Transverse colon (tissue), 4 donors: Measurements from ENCODE around the gene GCN1. TPM values are rescaled to one million over a fixed set of nuclear protein-coding genes. Genes with fewer than 3 reads are reported as not detected.

ENCODE experiments used
- DNase-seq: peaks from one replicate; pipeline ENCODE4 v3.0.0-alpha.2; 2019
- H3K27ac ChIP-seq, 4 donors: fragments of 200-600 bp; sonication (generic); 2 replicates each; pipeline ENCODE4 v1.5.1; 2016 to 2018; ENCODE audit warnings: inconsistent platforms in 4 of 4
- H3K27me3 ChIP-seq: fragments of 200-600 bp; sonication (generic); 2 replicates; pipeline ENCODE4 v1.5.1; 2017; ENCODE audit warnings: inconsistent platforms
- H3K36me3 ChIP-seq, 4 donors: fragments of 200-600 bp; sonication (generic); 2 replicates each; pipeline ENCODE4 v1.5.1; 2017 to 2019; ENCODE audit warnings: inconsistent platforms in 4 of 4
- H3K4me1 ChIP-seq, 4 donors: fragments of 200-600 bp; sonication (generic); 2 replicates each; pipeline ENCODE4 v1.5.1; 2017 to 2020; ENCODE audit warnings: inconsistent platforms in 4 of 4
- H3K4me3 ChIP-seq, 4 donors: fragments of 200-600 bp; sonication (generic); 1 replicate in 1 of 4; 2 replicates in 3 of 4; pipeline versions ENCODE4 v1.5.1 to v1.6.1; 2017 to 2019; ENCODE audit warnings: inconsistent platforms in 4 of 4
- H3K9me3 ChIP-seq, 2 donors: fragments of 200-600 bp; sonication (generic); 2 replicates each; pipeline ENCODE4 v1.5.1; 2017 to 2019; ENCODE audit warnings: inconsistent platforms in 2 of 2
- CTCF ChIP-seq, 5 experiments: fragments of 200-600 bp in 3 of 5; fragments of 450-650 bp in 2 of 5; sonication (generic) in 3 of 5; IDR thresholded peaks; 1 replicate in 2 of 5; 2 replicates in 3 of 5; pipeline ENCODE4 v1.5.1; 2016 to 2017; ENCODE audit warnings: antibody characterized with exemption in 5 of 5, inconsistent platforms in 3 of 5, mild to moderate bottlenecking in 2 of 5, moderate library complexity in 1 of 5
- EP300 ChIP-seq: sonication (generic); formaldehyde crosslinking; IDR thresholded peaks from one replicate; pipeline ENCODE4 v1.6.1; 2017; ENCODE audit warnings: antibody characterized with exemption, low read depth
- POLR2A ChIP-seq: fragments of 450-650 bp; IDR thresholded peaks from one replicate; pipeline ENCODE4 v1.6.1; 2016; ENCODE audit warnings: antibody characterized with exemption, mild to moderate bottlenecking, moderate library complexity
- POLR2AphosphoS5 ChIP-seq, 3 donors: sonication (generic); formaldehyde crosslinking; IDR thresholded peaks; one replicate each; pipeline ENCODE4 v1.6.1; 2016; ENCODE audit warnings: antibody characterized with exemption in 3 of 3
- WGBS, 2 donors: methylation state at CpG; one replicate each; pipeline ENCODE4 v1.1.5; 2018; ENCODE audit warnings: low coverage in 1 of 2; 5-methylcytosine and 5-hydroxymethylcytosine counted together
- in situ Hi-C, 4 donors: fragments of 200-750 bp; cut with MboI; loops; one replicate each; pipeline versions ENCODE4 v1.15.0 to v1.15.1; 2017; ENCODE audit warnings: low sequenced_read_pairs in 3 of 4, low pct_ligation_motif_present in 1 of 4, low pct_unique_long_range_greater_than_20kb in 1 of 4
- intact Hi-C: fragments of 100-400 bp; cut with DNase I; formaldehyde crosslinking; loops from one replicate; pipeline ENCODE4 v1.15.1; 2023; ENCODE audit warnings: low total_unique reads
- total RNA-seq, 4 donors: library from RNA; depleted of rRNA; stranded (reverse); fragments of >200 nt; gene quantifications; one replicate each; pipeline ENCODE4 v1.1.0, GENCODE V29; 2016

The GCN1 gene
- total RNA-seq, 4 donors from 2014 or later, result 70.0 to 141 (median 107) TPM

GRCh38 chr12:120089796-120090195, 104.7 kb downstream of the GCN1 start:
- DNase-seq, result no peak
- Histone ChIP-seq H3K9me3 (no peaks in the 10 kb centered on the region), H3K4me1 (peaks cover 6 to 14% (median 10%) of the 10 kb centered on the region in 4 donors), H3K36me3 (no peaks in the 10 kb centered on the region), H3K27ac (no peak overlapping the region), H3K4me3 (no peak overlapping the region), H3K27me3 (no peaks in the 10 kb centered on the region)
- in situ Hi-C loops (no loop called here), intact Hi-C loops (no loop called here)
- 87% methylated on average over 2 of the region's 2 CpGs; no CpG with 5 or more reads in 1 of the 2 donors for WGBS, 2 donors
- TF ChIP-seq POLR2AphosphoS5 (IDR thresholded peaks at IDR 0.05) (no peak), EP300 (no peak), CTCF (IDR thresholded peaks at IDR 0.05) (no peak), POLR2A (no peak)

- intact Hi-C loops (no loop called here), in situ Hi-C loops (no loop called here)
- H3K36me3 ChIP-seq, result no peaks in the 10 kb centered on the region
- DNase-seq, result no peak
- WGBS, 2 donors, result 42% methylated on average over 8 of the region's 8 CpGs; no CpG with 5 or more reads in 1 of the 2 donors
- H3K27me3 ChIP-seq, result no peaks in the 10 kb centered on the region
- no peaks in the 10 kb centered on the region for H3K9me3 ChIP-seq
- TF ChIP-seq POLR2A, result no peak
- no peak for TF ChIP-seq EP300
- TF ChIP-seq CTCF (IDR thresholded peaks at IDR 0.05), result no peak
- no peak for TF ChIP-seq POLR2AphosphoS5 (IDR thresholded peaks at IDR 0.05)
- H3K4me1 ChIP-seq, result peaks cover 6 to 14% (median 10%) of the 10 kb centered on the region in 4 donors
- H3K27ac ChIP-seq, result no peak overlapping the region
- H3K4me3 ChIP-seq, result no peak overlapping the region
Measured at GRCh38 chr12:120089105-120089504, 105.4 kb downstream of the GCN1 start.

GRCh38 chr12:120086801-120087621, 107.5 kb downstream of the GCN1 start:
- in situ Hi-C loops, result no loop called here
- whole genome bisulfite sequencing, 2 donors, result 0 to 2% methylated on average over 8 to 36 of the region's 55 CpGs
- TF ChIP-seq CTCF (IDR thresholded peaks at IDR 0.05), result peak; percentile 92 to 99 (median 97)
- no peak for TF ChIP-seq POLR2A
- TF ChIP-seq EP300, result peak; percentile 25
- TF ChIP-seq POLR2AphosphoS5 (IDR thresholded peaks at IDR 0.05), result peak; percentile 73 to 83 (median 78)

GRCh38 chr12:120085920-120086645, 108.4 kb downstream of the GCN1 start:
- Histone ChIP-seq H3K27me3 (no peaks in the 10 kb centered on the region), H3K4me3 (no peak overlapping the region), H3K4me1 (peaks cover 6 to 14% (median 10%) of the 10 kb centered on the region in 4 donors), H3K9me3 (no peaks in the 10 kb centered on the region), H3K36me3 (no peaks in the 10 kb centered on the region), H3K27ac (peak overlapping the region in 3 of 4 donors; percentile 30 to 60 (median 45))
- TF ChIP-seq POLR2AphosphoS5 (IDR thresholded peaks at IDR 0.05) (no peak), EP300 (no peak), POLR2A (no peak)
- in situ Hi-C loops (no loop called here), intact Hi-C loops (no loop called here)
- 51 to 65% methylated on average over 2 to 6 of the region's 6 CpGs for WGBS, 2 donors
- DNase-seq, result no peak

More at GRCh38 chr12:120086801-120087621, 107.5 kb downstream of the GCN1 start:
- Histone ChIP-seq H3K27me3 (no peaks in the 10 kb centered on the region), H3K4me3 (peak overlapping the region in 3 of 4 donors; percentile 0 to 34 (median 21)), H3K9me3 (no peaks in the 10 kb centered on the region), H3K36me3 (no peaks in the 10 kb centered on the region), H3K4me1 (peaks cover 6 to 14% (median 10%) of the 10 kb centered on the region in 4 donors), H3K27ac (peak overlapping the region; percentile 30 to 77 (median 56))
- peak; percentile 99 for DNase-seq
- intact Hi-C loops, result no loop called here
